Measurements from ENCODE around the gene FBXO31.

Gene FBXO31

DNA sequence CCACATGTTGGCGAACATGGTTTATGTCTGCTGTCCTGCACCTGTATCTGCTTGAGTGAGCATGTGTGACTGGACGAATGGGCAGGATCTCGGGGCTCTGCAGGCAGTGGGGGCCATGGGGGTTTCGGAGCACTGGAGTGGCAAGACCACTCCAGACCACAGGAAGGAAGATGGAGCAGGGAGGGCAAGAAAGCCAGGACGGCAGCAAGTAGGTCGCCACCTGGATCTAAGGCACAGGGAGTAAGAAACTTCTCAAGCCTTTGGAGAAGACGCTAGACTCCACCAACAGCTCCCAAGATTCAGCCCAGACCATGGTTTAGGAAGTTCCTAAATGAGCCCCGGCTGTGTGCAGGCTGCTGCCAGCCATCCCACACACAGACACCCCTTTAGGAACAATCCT is 33.5 kb downstream of the FBXO31 start:
- Histone ChIP-seq H3K4me1 (ENCODE audit: insufficient read depth, poor library complexity, severe bottlenecking) (no peaks in the 10 kb centered on the region), H3K27me3 (ENCODE audit: insufficient read depth, poor library complexity, severe bottlenecking) (no peaks in the 10 kb centered on the region), H3K9me3 (ENCODE audit: severe bottlenecking) (no peaks in the 10 kb centered on the region), H3K4me3 (ENCODE audit: severe bottlenecking) (no peak overlapping the region), H3K27ac (ENCODE audit: poor library complexity, severe bottlenecking) (no peak overlapping the region), H3K36me3 (ENCODE audit: low read depth) (peaks cover 14% of the 10 kb centered on the region)
- TF ChIP-seq CTCF (IDR thresholded peaks at IDR 0.05; ENCODE audit: poor library complexity, severe bottlenecking) = no peak
- DNase-seq (ENCODE audit: low spot score) = no peak
- no peak for ATAC-seq (ENCODE audit: low read depth)

DNA sequence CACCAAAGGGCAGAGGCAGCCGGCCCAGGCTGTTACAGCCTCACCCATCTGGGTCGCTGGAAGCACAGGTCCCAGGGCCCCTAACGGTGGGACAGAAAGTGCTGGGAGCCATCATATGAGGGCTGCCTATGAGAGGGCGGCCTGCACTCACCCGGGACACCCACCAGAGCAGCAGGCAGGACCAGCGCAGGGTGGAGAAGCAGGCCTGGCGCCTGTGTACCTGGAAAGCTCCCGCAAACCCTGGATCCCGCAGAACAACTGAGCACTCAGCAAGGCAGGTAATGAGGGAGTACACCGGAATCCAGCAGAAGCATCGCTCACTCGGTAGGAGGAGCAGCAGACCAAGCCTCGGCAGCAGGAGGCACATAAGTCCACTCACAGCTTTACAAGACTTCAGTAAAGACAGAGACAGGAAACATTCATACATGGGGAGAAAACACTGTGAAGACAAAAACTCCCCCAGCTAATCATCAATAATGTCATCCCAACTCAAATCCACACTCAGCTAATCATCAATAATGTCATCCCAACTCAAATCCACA is 34.9 kb downstream of the FBXO31 start:
- H3K4me1 ChIP-seq (ENCODE audit: insufficient read depth, poor library complexity, severe bottlenecking) = no peaks in the 10 kb centered on the region
- DNase-seq (ENCODE audit: low spot score) (no peak), ATAC-seq (ENCODE audit: low read depth) (no peak; the same call in 2 of the 3 replicates)
- H3K4me3 ChIP-seq (ENCODE audit: severe bottlenecking) = no peak overlapping the region
- no peaks in the 10 kb centered on the region for H3K9me3 ChIP-seq (ENCODE audit: severe bottlenecking)
- H3K27ac ChIP-seq (ENCODE audit: poor library complexity, severe bottlenecking) = no peak overlapping the region
- peaks cover 14% of the 10 kb centered on the region for H3K36me3 ChIP-seq (ENCODE audit: low read depth)
- H3K27me3 ChIP-seq (ENCODE audit: insufficient read depth, poor library complexity, severe bottlenecking) = no peaks in the 10 kb centered on the region
- TF ChIP-seq CTCF (IDR thresholded peaks at IDR 0.05; ENCODE audit: poor library complexity, severe bottlenecking) = no peak

DNA sequence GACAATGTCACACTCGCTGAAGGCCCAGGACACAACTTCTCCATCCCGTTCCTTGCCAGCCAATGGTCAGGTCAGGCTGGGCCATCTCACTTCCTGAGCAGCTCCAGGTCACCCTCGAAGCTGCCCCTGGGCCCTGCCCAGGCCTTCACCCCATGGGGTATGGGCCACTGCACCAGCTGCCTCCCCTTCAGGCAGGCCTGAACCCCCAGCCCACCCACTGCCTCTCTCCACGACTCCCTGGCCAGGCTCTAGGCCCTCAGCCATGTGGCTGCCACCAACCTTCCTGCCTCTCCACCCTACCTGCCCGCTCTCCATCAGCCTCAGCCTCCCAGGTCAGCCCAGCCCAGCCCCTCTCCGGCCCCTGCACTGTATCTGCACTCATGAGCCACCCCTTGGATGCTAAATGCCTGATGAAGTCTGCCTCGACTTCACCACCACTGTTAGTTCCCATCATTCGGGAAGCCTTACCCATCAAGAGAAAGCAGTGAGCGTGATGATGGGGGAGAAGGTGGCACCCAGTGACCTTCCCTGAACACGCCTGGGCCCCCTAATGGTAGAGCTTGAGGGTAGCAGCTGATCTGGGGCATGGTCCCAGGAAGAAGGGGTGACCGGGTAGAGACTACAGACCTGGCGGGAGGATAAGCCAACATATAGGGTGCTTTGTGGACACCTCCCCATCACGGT is 35.5 kb downstream of the FBXO31 start:
- TF ChIP-seq CTCF (IDR thresholded peaks at IDR 0.05; ENCODE audit: poor library complexity, severe bottlenecking) = no peak
- Histone ChIP-seq H3K4me3 (ENCODE audit: severe bottlenecking) (no peak overlapping the region), H3K27me3 (ENCODE audit: insufficient read depth, poor library complexity, severe bottlenecking) (no peaks in the 10 kb centered on the region), H3K27ac (ENCODE audit: poor library complexity, severe bottlenecking) (no peak overlapping the region), H3K4me1 (ENCODE audit: insufficient read depth, poor library complexity, severe bottlenecking) (no peaks in the 10 kb centered on the region), H3K9me3 (ENCODE audit: severe bottlenecking) (no peaks in the 10 kb centered on the region), H3K36me3 (ENCODE audit: low read depth) (peaks cover 16% of the 10 kb centered on the region)
- ATAC-seq (ENCODE audit: low read depth) (no peak), DNase-seq (ENCODE audit: low spot score) (peak; percentile 49)

DNA sequence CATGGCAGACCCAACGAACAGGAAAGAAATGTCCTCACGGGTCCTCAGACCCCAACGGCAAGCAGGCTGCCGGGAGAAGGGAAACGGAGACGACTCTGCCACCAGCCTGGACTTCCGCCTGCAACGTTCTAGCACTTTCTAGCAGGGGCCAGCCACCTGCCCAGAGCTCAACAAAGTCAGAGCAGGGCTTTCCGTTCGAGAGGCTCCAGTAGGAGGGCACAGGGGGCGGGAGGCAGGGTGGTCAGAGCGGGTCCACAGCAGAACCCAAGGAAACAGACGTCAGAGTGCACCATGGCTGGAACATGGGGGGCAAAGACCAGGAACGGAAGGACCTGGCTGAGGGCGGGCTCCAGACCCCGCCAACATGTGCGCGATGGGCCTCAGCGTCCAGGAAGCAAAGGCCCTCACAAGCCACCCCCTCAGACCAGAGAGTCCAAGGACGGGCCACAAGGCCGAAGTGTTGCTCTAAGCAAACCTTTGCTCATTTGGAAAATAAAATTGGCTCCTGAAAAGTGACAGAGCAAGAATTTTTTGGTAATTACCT is 37.0 kb downstream of the FBXO31 start:
- Histone ChIP-seq H3K36me3 (ENCODE audit: low read depth) (peaks cover 28% of the 10 kb centered on the region), H3K27me3 (ENCODE audit: insufficient read depth, poor library complexity, severe bottlenecking) (no peaks in the 10 kb centered on the region), H3K27ac (ENCODE audit: poor library complexity, severe bottlenecking) (no peak overlapping the region), H3K9me3 (ENCODE audit: severe bottlenecking) (no peaks in the 10 kb centered on the region), H3K4me3 (ENCODE audit: severe bottlenecking) (no peak overlapping the region), H3K4me1 (ENCODE audit: insufficient read depth, poor library complexity, severe bottlenecking) (no peaks in the 10 kb centered on the region)
- DNase-seq (ENCODE audit: low spot score) (peak; percentile 42), ATAC-seq (ENCODE audit: low read depth) (no peak)
- no peak for TF ChIP-seq CTCF (IDR thresholded peaks at IDR 0.05; ENCODE audit: poor library complexity, severe bottlenecking)
